Activated CD4-positive, alpha-beta T cell treated with anti-CD3 and anti-CD28 coated beads, Interleukin-2, amount 50 U/mL, for 24 hours (primary cell): ENCODE results near the gene CRACR2B.

Experiments
- DNase-seq, 2 donors: peaks; one replicate each; pipeline ENCODE4 v3.0.0-alpha.2; 2020; ENCODE audit warnings: low read depth in 1 of 2, low spot score in 1 of 2

CRACR2B gene

GRCh38 chr11:865462-866430, 38.0 kb downstream of the CRACR2B start:
- DNase-seq, result no peak

GRCh38 chr11:866481-866880, 38.8 kb downstream of the CRACR2B start:
- no peak for DNase-seq

GRCh38 chr11:867856-868358, 40.2 kb downstream of the CRACR2B start:
- DNase-seq, result no peak

- DNase-seq, result no peak
Measured at GRCh38 chr11:868394-868793, 40.7 kb downstream of the CRACR2B start.

- DNase-seq, result no peak
Measured at GRCh38 chr11:868802-869201, 41.1 kb downstream of the CRACR2B start.

GRCh38 chr11:869399-870126, 41.8 kb downstream of the CRACR2B start:
- DNase-seq, result no peak

- DNase-seq, result no peak
Measured at GRCh38 chr11:870127-870413, 42.4 kb downstream of the CRACR2B start.

GRCh38 chr11:870418-870817, 42.7 kb downstream of the CRACR2B start:
- DNase-seq, result no peak

- no peak for DNase-seq
Measured at GRCh38 chr11:871472-871871, 43.8 kb downstream of the CRACR2B start.

GRCh38 chr11:872799-873198, 45.1 kb downstream of the CRACR2B start:
- DNase-seq, result no peak

GRCh38 chr11:873706-874105, 46.0 kb downstream of the CRACR2B start:
- no peak for DNase-seq

- no peak for DNase-seq
Measured at GRCh38 chr11:875203-875602, 47.5 kb downstream of the CRACR2B start.

- DNase-seq, result no peak
Measured at GRCh38 chr11:875769-876301, 48.1 kb downstream of the CRACR2B start.

- DNase-seq, result no peak
Measured at GRCh38 chr11:876545-876944, 48.8 kb downstream of the CRACR2B start.

- DNase-seq, result no peak
Measured at GRCh38 chr11:877565-877964, 49.8 kb downstream of the CRACR2B start.

- DNase-seq, result no peak
Measured at GRCh38 chr11:880447-880846, 52.7 kb downstream of the CRACR2B start.
